Keratinocyte (primary cell): ENCODE measurements around the gene RANBP9.

Experiments used
- EZH2 ChIP-seq: IDR thresholded peaks from one replicate; pipeline ENCODE4 v1.6.1; 2012; ENCODE audit warnings: inconsistent platforms, mild to moderate bottlenecking, low read length, moderate library complexity
- TF ChIP-seq, protein P1 (sequence below), 3 experiments: IDR thresholded peaks in 1 of 3; conservative IDR thresholded peaks in 1 of 3; optimal IDR thresholded peaks in 1 of 3; 2 replicates in 2 of 3; 3 replicates in 1 of 3; pipeline versions ENCODE3 to v1.5.1; 2011; ENCODE audit warnings: low read length in 3 of 3, mild to moderate bottlenecking in 3 of 3, moderate library complexity in 2 of 3, control low read depth in 1 of 3, inconsistent platforms in 1 of 3; ENCODE audit not compliant: insufficient read depth in 2 of 3; ENCODE audit errors: extremely low read depth in 1 of 3

DNA sequence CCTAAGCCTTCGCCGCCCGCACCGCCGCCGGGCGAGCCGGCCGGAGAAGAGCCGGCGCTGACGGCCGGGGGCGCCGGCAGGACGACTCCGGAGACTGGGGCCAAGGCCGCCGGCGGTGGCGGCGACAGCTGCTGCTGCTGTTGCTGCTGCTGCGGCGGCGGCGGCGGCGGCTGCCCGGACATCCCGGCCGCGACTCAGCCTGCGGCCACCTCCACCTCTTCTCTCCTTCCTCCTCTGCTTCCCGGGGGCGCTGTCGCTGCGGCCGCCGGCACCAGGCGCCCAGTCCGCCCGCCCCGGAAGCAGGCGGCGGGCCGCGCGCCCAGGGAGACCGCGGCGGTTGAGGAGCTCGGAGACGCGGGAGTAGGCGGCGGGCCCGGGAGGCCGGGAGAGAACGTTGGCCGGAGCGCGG is 307 bp downstream of the RANBP9 start:
- TF ChIP-seq, protein P1, sequence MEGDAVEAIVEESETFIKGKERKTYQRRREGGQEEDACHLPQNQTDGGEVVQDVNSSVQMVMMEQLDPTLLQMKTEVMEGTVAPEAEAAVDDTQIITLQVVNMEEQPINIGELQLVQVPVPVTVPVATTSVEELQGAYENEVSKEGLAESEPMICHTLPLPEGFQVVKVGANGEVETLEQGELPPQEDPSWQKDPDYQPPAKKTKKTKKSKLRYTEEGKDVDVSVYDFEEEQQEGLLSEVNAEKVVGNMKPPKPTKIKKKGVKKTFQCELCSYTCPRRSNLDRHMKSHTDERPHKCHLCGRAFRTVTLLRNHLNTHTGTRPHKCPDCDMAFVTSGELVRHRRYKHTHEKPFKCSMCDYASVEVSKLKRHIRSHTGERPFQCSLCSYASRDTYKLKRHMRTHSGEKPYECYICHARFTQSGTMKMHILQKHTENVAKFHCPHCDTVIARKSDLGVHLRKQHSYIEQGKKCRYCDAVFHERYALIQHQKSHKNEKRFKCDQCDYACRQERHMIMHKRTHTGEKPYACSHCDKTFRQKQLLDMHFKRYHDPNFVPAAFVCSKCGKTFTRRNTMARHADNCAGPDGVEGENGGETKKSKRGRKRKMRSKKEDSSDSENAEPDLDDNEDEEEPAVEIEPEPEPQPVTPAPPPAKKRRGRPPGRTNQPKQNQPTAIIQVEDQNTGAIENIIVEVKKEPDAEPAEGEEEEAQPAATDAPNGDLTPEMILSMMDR (optimal IDR thresholded peaks at IDR 0.05 in 1 of 3, IDR thresholded peaks at IDR 0.05 in 1 of 3, conservative IDR thresholded peaks at IDR 0.05 in 1 of 3; ENCODE audit: extremely low read depth in 1 of 3, insufficient read depth in 2 of 3, low read length in 3 of 3) = peak in 1 of 3 experiments; percentile 50
- TF ChIP-seq EZH2 = no peak
